Choroid plexus epithelial cell (primary cell): ENCODE data around the gene ABLIM2.

Source experiments
- DNase-seq: peaks from one replicate; pipeline ENCODE4 v3.0.0-alpha.2; 2010; ENCODE audit warnings: low read depth
- H3K4me3 ChIP-seq: 2 replicates; pipeline ENCODE4 v1.5.1; 2011; ENCODE audit warnings: low read depth, mild to moderate bottlenecking, control low read depth, low read length, moderate library complexity
- CTCF ChIP-seq: conservative IDR thresholded peaks from 2 replicates; pipeline ENCODE4 v1.5.1; 2011; ENCODE audit warnings: low read depth, mild to moderate bottlenecking, control low read depth, inconsistent platforms, low read length, moderate library complexity

Gene ABLIM2

GRCh38 chr4:8131826-8132225 lies 26.8 kb downstream of the ABLIM2 start:
- DNase-seq = no peak
- no peak overlapping the region for H3K4me3 ChIP-seq
- TF ChIP-seq CTCF = no peak

- no peak for TF ChIP-seq CTCF
- no peak overlapping the region for H3K4me3 ChIP-seq
- DNase-seq = no peak
Observed at GRCh38 chr4:8131210-8131609, 27.4 kb downstream of the ABLIM2 start.

- DNase-seq = no peak
- no peak for TF ChIP-seq CTCF
Observed at GRCh38 chr4:8130346-8131066, 28.1 kb downstream of the ABLIM2 start.

GRCh38 chr4:8129785-8130184 lies 28.8 kb downstream of the ABLIM2 start:
- no peak for TF ChIP-seq CTCF
- no peak overlapping the region for H3K4me3 ChIP-seq
- DNase-seq = no peak

More at GRCh38 chr4:8130346-8131066, 28.1 kb downstream of the ABLIM2 start:
- H3K4me3 ChIP-seq = no peak overlapping the region

- no peak for TF ChIP-seq CTCF
- no peak for DNase-seq
- no peak overlapping the region for H3K4me3 ChIP-seq
Observed at GRCh38 chr4:8129136-8129535, 29.5 kb downstream of the ABLIM2 start.

GRCh38 chr4:8128100-8128856 lies 30.3 kb downstream of the ABLIM2 start:
- TF ChIP-seq CTCF = no peak
- peak; percentile 16 for DNase-seq
- no peak overlapping the region for H3K4me3 ChIP-seq
